Measurements from ENCODE around the gene MTMR10. TPM values are rescaled to one million over a fixed set of nuclear protein-coding genes. Genes with fewer than 3 reads are reported as not detected.

Gene MTMR10
- total RNA-seq, 2 donors from 2014 or later: 14.5 to 22.3 TPM

GRCh38 chr15:30921781-30922479, 69.5 kb downstream of the MTMR10 start:
- Histone ChIP-seq H3K4me1 (no peaks in the 10 kb centered on the region), H3K4me3 (no peak overlapping the region), H3K27ac (no peak overlapping the region), H3K9me3 (no peaks in the 10 kb centered on the region), H3K27me3 (no peaks in the 10 kb centered on the region), H3K36me3 (replicated peaks in 1 of 2; ENCODE audit: insufficient read depth in 1 of 2, low read depth in 2 of 2) (peaks cover 9 to 34% of the 10 kb centered on the region in 2 donors)
- no peak for DNase-seq
- TF ChIP-seq, protein P1, sequence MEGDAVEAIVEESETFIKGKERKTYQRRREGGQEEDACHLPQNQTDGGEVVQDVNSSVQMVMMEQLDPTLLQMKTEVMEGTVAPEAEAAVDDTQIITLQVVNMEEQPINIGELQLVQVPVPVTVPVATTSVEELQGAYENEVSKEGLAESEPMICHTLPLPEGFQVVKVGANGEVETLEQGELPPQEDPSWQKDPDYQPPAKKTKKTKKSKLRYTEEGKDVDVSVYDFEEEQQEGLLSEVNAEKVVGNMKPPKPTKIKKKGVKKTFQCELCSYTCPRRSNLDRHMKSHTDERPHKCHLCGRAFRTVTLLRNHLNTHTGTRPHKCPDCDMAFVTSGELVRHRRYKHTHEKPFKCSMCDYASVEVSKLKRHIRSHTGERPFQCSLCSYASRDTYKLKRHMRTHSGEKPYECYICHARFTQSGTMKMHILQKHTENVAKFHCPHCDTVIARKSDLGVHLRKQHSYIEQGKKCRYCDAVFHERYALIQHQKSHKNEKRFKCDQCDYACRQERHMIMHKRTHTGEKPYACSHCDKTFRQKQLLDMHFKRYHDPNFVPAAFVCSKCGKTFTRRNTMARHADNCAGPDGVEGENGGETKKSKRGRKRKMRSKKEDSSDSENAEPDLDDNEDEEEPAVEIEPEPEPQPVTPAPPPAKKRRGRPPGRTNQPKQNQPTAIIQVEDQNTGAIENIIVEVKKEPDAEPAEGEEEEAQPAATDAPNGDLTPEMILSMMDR (IDR thresholded peaks at IDR 0.05): no peak
- no peak for TF ChIP-seq POLR2A (IDR thresholded peaks at IDR 0.05)
- intact Hi-C loops (cut with DNase I): no loop called here
- 79 to 89% methylated on average over 8 to 9 of the region's 9 CpGs for WGBS, 2 donors
- ATAC-seq: no peak

DNA sequence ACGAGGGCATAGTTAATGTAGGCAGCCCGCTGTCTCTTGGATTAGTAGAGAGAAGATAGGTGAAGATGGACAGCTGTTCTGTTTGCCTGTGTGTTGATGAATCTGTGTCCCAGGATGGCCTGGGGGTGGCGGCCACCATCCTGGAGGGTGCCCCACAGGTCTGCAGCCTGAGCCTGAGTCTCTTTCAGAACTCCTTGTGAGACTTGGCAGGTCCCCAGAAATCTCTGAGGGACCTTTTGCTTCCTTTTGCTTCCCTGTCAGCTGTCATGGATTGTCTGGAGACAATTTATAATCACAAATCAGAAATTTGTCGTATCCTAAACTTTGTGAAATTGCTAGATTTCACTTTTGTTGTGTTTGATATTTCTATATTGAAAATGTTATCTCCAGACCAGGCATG, 70.3 kb downstream of the MTMR10 start:
- intact Hi-C loops (cut with DNase I): no loop called here
- Histone ChIP-seq H3K27ac (no peak overlapping the region), H3K4me1 (no peaks in the 10 kb centered on the region), H3K27me3 (no peaks in the 10 kb centered on the region), H3K4me3 (no peak overlapping the region), H3K36me3 (replicated peaks in 1 of 2; ENCODE audit: insufficient read depth in 1 of 2, low read depth in 2 of 2) (peaks cover 9 to 40% of the 10 kb centered on the region in 2 donors), H3K9me3 (no peaks in the 10 kb centered on the region)
- ATAC-seq (no peak), DNase-seq (no peak)
- WGBS, 2 donors: 72 to 83% methylated on average over 1 to 4 of the region's 4 CpGs
- no peak for TF ChIP-seq POLR2A (IDR thresholded peaks at IDR 0.05)
- TF ChIP-seq, protein P1 (IDR thresholded peaks at IDR 0.05): no peak

- no peak overlapping the region for H3K27ac ChIP-seq
- no peak overlapping the region for H3K4me3 ChIP-seq
- H3K9me3 ChIP-seq: no peaks in the 10 kb centered on the region
- TF ChIP-seq POLR2A (IDR thresholded peaks at IDR 0.05): no peak
- TF ChIP-seq, protein P1 (IDR thresholded peaks at IDR 0.05): no peak
- intact Hi-C loops (cut with DNase I): no loop called here
- H3K27me3 ChIP-seq: no peaks in the 10 kb centered on the region
- ATAC-seq (no peak), DNase-seq (no peak)
- 79 to 82% methylated on average over 5 of the region's 5 CpGs for WGBS, 2 donors
- peaks cover 7 to 39% of the 10 kb centered on the region in 2 donors for H3K36me3 ChIP-seq (replicated peaks in 1 of 2; ENCODE audit: insufficient read depth in 1 of 2, low read depth in 2 of 2)
- no peaks in the 10 kb centered on the region for H3K4me1 ChIP-seq
Observed at GRCh38 chr15:30919877-30920550, 71.4 kb downstream of the MTMR10 start.

DNA sequence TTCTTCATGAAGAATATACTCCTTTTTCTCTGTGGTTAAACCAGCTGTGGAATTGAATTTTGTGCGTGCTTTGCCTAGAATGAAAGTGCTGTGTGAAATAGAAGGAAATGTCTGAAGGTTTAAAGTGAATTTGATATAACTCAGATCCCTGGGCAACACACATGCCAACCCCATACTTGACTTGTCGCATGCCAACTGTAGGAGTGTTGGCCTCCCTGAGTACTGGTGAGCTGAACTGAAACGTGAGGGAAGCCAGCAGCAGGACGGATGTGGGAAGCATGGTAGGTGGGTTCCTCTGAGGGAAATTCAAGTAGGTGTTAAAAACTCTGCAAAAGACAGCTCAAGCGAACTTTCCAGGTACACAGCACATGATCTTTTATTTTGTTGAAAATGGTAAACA, 73.1 kb downstream of the MTMR10 start:
- Histone ChIP-seq H3K4me1 (no peaks in the 10 kb centered on the region), H3K27ac (no peak overlapping the region), H3K9me3 (no peaks in the 10 kb centered on the region), H3K4me3 (no peak overlapping the region), H3K27me3 (no peaks in the 10 kb centered on the region), H3K36me3 (replicated peaks in 1 of 2; ENCODE audit: insufficient read depth in 1 of 2, low read depth in 2 of 2) (peaks cover 5 to 37% of the 10 kb centered on the region in 2 donors)
- ATAC-seq (no peak), DNase-seq (no peak)
- intact Hi-C loops (cut with DNase I): no loop called here
- 90 to 94% methylated on average over 5 of the region's 5 CpGs for WGBS, 2 donors
- no peak for TF ChIP-seq POLR2A (IDR thresholded peaks at IDR 0.05)

- TF ChIP-seq, protein P1 (IDR thresholded peaks at IDR 0.05): no peak
- no peak for TF ChIP-seq POLR2A (IDR thresholded peaks at IDR 0.05)
- Histone ChIP-seq H3K9me3 (no peaks in the 10 kb centered on the region), H3K36me3 (replicated peaks in 1 of 2; ENCODE audit: insufficient read depth in 1 of 2, low read depth in 2 of 2) (peaks cover 5 to 33% of the 10 kb centered on the region in 2 donors), H3K4me1 (no peaks in the 10 kb centered on the region), H3K4me3 (no peak overlapping the region), H3K27me3 (no peaks in the 10 kb centered on the region), H3K27ac (no peak overlapping the region)
- WGBS, 2 donors: 81 to 88% methylated on average over 1 of the region's 1 CpG
- intact Hi-C loops (cut with DNase I): no loop called here
- DNase-seq (no peak), ATAC-seq (no peak)
Observed at GRCh38 chr15:30917675-30918074, 73.8 kb downstream of the MTMR10 start.
